ENCODE results near the gene TLL1. TPM values are rescaled to one million over a fixed set of nuclear protein-coding genes. Genes with fewer than 3 reads are reported as not detected.

Gene TLL1
- total RNA-seq, result 9.6 TPM
- long read RNA-seq, full-length matches to known transcripts, result 7 of 9 reads
- long read RNA-seq, partial matches to known transcripts, result 0 of 9 reads
- long read RNA-seq, other reads (novel, unspliced or antisense), result 2 of 9 reads

- DNase-seq, result no peak
- Histone ChIP-seq H3K36me3 (no peaks in the 10 kb centered on the region), H3K4me1 (peaks cover 3% of the 10 kb centered on the region), H3K27ac (peak within 1 kb of the TSS; percentile 51), H3K4me3 (peak within 1 kb of the TSS; percentile 52), H3K27me3 (peaks cover 37% of the 10 kb centered on the region), H3K9me3 (no peaks in the 10 kb centered on the region)
- ATAC-seq, result no peak
- intact Hi-C loops (cut with DNase I), result no loop called here
- no peak for TF ChIP-seq CTCF (IDR thresholded peaks at IDR 0.05)
Measured at GRCh38 chr4:165872461-165873297, at the start of gene TLL1. Gene TLL1 (plus strand): TSS chr4:165873237. CDS start chr4:165873905, 668 bp downstream.

GRCh38 chr4:165826166-165826565, 46.9 kb upstream of the TLL1 start:
- H3K4me1 ChIP-seq, result no peaks in the 10 kb centered on the region
- no peak for ATAC-seq

GRCh38 chr4:165827018-165827417, 46.0 kb upstream of the TLL1 start:
- H3K27ac ChIP-seq, result no peak overlapping the region
- DNase-seq, result no peak
- intact Hi-C loops (cut with DNase I), result no loop called here

More at GRCh38 chr4:165826166-165826565, 46.9 kb upstream of the TLL1 start:
- intact Hi-C loops (cut with DNase I), result no loop called here
- TF ChIP-seq CTCF (IDR thresholded peaks at IDR 0.05), result no peak
- Histone ChIP-seq H3K27ac (no peak overlapping the region), H3K9me3 (no peaks in the 10 kb centered on the region), H3K4me3 (no peak overlapping the region), H3K27me3 (no peaks in the 10 kb centered on the region), H3K36me3 (no peaks in the 10 kb centered on the region)
- no peak for DNase-seq

GRCh38 chr4:165828928-165829327, 44.1 kb upstream of the TLL1 start:
- no peak overlapping the region for H3K27ac ChIP-seq
- DNase-seq (no peak), ATAC-seq (no peak)
- intact Hi-C loops (cut with DNase I), result no loop called here
- H3K4me1 ChIP-seq, result no peaks in the 10 kb centered on the region
- H3K9me3 ChIP-seq, result no peaks in the 10 kb centered on the region
- no peak overlapping the region for H3K4me3 ChIP-seq
- H3K36me3 ChIP-seq, result no peaks in the 10 kb centered on the region
- no peak for TF ChIP-seq CTCF (IDR thresholded peaks at IDR 0.05)
- no peaks in the 10 kb centered on the region for H3K27me3 ChIP-seq

More at GRCh38 chr4:165827018-165827417, 46.0 kb upstream of the TLL1 start:
- no peak for ATAC-seq
- H3K4me3 ChIP-seq, result no peak overlapping the region
- H3K27me3 ChIP-seq, result no peaks in the 10 kb centered on the region
- no peaks in the 10 kb centered on the region for H3K4me1 ChIP-seq
- no peak for TF ChIP-seq CTCF (IDR thresholded peaks at IDR 0.05)
- no peaks in the 10 kb centered on the region for H3K36me3 ChIP-seq
- no peaks in the 10 kb centered on the region for H3K9me3 ChIP-seq

GRCh38 chr4:165834116-165834515, 38.9 kb upstream of the TLL1 start:
- no peaks in the 10 kb centered on the region for H3K4me1 ChIP-seq
- H3K9me3 ChIP-seq, result no peaks in the 10 kb centered on the region
- no peak for TF ChIP-seq CTCF (IDR thresholded peaks at IDR 0.05)
- intact Hi-C loops (cut with DNase I), result no loop called here
- no peak overlapping the region for H3K27ac ChIP-seq
- H3K36me3 ChIP-seq, result no peaks in the 10 kb centered on the region
- ATAC-seq (no peak), DNase-seq (no peak)
- no peak overlapping the region for H3K4me3 ChIP-seq
- H3K27me3 ChIP-seq, result no peaks in the 10 kb centered on the region

All from upper lobe of right lung (tissue), 1 donor.